ENCODE measurements around the gene UTF1. TPM values are rescaled to one million over a fixed set of nuclear protein-coding genes. Genes with fewer than 3 reads are reported as not detected.
"Not testable (repeated sequence)": the region's sequence is repeated elsewhere in the genome, so short reads cannot be mapped to it uniquely, and the experiment has no call there.

Gene UTF1
- polyA plus RNA-seq, 4 donors: 0.12 TPM; not detected in 3

DNA sequence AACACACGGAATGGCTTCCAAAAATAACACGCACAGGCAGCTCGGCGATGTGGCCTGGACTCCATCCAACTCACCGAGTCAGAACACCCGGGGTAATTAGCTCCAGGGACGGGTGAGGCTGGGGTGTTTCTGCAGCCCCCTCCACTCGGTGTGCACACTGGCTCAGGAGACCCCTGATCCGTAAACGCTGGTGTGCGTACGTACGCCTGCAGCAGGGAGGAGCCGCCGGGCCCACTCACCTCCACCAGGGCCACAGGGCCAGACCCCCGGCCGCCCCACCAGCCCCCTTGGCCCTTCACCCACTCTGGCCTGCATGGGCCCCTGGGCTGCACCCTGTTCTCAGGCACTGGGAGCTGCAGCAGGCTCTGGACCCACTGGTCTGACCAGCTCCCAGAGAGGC is 22.4 kb upstream of the UTF1 start:
- no peak for DNase-seq (ENCODE audit: low read depth in 4 of 4, low spot score in 3 of 4)

- no peak for DNase-seq (ENCODE audit: low read depth in 4 of 4, low spot score in 3 of 4)
Observed at GRCh38 chr10:133208466-133208865, 21.6 kb upstream of the UTF1 start.

- no peak for DNase-seq (ENCODE audit: low read depth in 4 of 4, low spot score in 3 of 4)
Observed at GRCh38 chr10:133209117-133209516, 20.9 kb upstream of the UTF1 start.

DNA sequence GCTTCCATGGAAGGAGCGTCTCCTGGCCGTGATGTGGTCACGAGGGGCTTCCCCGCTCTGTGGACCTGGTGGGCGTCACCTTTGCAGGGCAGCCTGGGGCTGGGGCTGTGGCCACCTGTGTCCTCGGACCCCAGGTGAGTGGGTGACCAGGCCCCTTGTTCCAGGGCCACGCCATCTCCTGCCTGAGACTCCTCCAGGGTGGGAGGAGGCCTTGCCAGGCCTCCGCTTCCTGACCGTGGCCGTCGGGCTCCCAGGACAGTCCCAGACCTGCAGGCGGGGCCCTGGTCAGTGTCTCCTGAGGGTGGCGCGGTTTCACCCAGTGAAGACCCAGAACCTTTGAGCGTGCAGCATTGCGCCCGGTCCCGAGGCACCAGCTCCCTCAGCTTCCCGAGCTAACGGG is 20.4 kb upstream of the UTF1 start:
- DNase-seq (ENCODE audit: low read depth in 4 of 4, low spot score in 3 of 4): no peak

- no peak for DNase-seq (ENCODE audit: low read depth in 4 of 4, low spot score in 3 of 4)
Observed at GRCh38 chr10:133210398-133211140, 19.4 kb upstream of the UTF1 start.

- no peak for DNase-seq (ENCODE audit: low read depth in 4 of 4, low spot score in 3 of 4)
Observed at GRCh38 chr10:133211141-133211830, 18.7 kb upstream of the UTF1 start.

DNA sequence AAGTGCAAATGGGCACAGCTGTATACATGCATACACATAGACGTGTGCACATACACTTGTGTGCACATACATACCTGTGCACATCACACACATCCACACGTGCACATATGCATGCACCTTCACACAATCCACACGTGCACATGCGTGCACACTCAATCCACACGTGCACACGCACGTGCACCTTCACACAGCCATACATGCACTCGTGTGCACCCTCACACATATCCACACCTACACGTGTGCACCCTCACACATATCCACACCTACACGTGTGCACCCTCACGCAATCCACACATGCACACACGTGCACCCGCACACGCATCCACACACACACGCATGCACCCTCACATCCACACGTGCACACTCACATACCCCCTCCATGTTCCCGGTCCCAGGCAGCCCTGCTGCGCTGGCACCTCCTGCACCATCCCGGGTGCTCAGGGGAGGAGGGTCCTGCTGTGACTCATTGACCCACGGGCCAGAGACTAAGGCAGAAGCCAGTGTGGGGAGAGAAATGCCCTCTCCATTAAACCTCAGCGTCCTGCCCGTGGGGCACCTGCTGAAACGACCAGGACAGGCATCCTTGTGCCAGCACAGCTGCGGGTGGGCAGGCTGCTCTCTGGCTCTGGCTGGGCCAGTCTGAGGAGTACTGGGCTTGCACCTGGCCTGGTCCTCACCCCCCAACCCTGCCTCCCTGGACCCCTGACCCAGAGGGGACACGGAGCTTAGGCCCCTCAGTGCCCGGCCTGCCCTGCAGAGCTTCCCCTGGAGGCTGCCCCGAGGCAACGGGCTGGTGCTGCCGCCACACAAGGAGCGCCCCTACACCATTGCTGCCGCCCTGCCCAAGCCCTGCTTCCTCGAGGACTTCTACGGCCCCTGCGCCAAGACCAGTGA is 17.8 kb upstream of the UTF1 start:
- no peak for DNase-seq (ENCODE audit: low read depth in 4 of 4, low spot score in 3 of 4)

DNA sequence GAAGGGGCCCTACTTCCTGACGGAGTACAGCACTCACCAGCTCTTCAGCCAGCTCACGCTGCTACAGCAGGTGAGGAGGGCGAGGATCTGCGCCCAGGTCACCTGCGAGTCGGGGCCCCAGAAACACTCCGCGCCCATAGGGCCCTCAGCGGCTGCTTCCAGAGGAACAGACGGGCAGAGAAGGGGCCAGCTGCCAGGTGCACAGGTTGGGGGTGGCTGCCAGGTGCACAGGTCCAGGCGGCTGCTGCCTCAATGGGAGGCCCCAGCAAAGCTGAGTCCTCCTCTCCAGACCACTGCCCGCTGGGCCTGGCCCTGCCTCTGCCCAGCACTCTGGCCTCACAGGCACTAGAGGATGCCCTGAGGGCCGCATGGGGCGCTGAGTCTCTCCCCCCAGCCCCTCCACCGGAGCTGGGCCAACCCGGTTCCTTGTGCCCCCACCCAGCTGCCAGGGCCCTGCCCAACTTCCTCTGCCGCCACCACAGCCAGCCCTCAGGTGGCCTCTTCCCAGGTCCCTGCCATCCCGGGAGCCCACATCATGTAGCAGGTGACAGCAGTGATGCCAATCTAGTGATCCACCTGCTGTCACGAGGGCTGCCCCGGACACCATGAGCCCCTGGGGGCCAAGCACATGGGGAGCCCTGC is 17.0 kb upstream of the UTF1 start:
- DNase-seq (ENCODE audit: low read depth in 4 of 4, low spot score in 3 of 4): no peak

- no peak for DNase-seq (ENCODE audit: low read depth in 4 of 4, low spot score in 3 of 4)
Observed at GRCh38 chr10:133213641-133214467, 16.2 kb upstream of the UTF1 start.

GRCh38 chr10:133214468-133215410 is 15.3 kb upstream of the UTF1 start:
- no peak for DNase-seq (ENCODE audit: low read depth in 4 of 4, low spot score in 3 of 4)

GRCh38 chr10:133215586-133215985 is 14.4 kb upstream of the UTF1 start:
- no peak for DNase-seq (ENCODE audit: low read depth in 4 of 4, low spot score in 3 of 4)

DNA sequence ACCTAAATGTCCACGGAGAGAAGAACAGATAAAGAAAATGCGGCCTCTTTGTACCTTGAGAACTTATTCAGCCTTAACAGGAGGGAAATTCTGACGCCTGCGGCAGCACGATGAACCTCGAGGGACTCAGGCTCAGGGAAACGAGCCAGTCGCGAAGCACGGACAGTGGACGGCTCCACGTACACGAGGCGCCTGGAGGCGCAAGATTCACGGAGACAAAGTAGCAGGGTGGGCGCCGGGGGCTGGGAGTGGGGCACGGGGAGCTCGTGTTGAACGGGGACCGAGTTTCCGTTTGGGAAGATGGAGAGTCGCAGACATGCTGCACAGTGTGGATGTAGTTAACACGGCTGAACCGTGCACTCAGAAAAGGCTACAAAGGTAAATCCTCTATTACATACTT is 13.2 kb upstream of the UTF1 start:
- no peak for DNase-seq (ENCODE audit: low read depth in 4 of 4, low spot score in 3 of 4)

DNA sequence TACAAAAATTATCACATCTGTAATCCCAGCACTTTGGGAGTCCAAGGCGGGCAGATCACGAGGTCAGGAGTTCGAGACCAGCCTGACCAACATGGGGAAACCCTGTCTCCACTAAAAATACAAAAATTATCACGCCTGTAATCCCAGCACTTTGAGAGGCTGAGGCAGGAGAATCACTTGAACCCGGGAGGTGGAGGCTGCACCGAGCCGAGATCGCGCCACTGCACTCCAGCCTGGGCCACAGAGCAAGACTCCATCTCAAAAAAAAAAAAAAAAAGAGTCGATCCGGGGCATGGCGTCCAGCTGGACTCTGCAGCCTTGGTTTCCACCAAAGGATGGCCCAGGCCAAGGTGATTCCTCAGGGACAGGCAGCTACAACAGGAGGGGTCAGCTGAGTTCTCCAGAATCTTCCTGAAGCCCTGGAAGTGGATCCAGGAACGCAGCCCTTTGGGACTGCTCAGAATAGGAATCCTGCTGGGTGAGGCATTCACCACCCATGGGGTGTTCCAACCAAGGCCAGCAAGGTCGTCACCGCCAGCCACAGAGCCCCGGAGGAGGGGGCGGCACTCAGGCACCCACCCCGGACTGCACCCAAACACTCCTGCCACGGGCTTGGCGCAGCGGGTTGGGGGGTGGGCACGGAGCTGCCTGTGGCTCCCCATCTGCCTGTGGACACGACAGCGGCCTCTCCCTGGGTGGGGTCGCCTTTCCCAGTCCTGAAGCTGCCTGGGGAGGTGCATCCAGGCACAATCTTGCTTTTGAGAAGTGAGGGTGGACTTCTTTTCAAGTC is 12.0 kb upstream of the UTF1 start:
- no peak for DNase-seq (ENCODE audit: low read depth in 4 of 4, low spot score in 3 of 4)

DNA sequence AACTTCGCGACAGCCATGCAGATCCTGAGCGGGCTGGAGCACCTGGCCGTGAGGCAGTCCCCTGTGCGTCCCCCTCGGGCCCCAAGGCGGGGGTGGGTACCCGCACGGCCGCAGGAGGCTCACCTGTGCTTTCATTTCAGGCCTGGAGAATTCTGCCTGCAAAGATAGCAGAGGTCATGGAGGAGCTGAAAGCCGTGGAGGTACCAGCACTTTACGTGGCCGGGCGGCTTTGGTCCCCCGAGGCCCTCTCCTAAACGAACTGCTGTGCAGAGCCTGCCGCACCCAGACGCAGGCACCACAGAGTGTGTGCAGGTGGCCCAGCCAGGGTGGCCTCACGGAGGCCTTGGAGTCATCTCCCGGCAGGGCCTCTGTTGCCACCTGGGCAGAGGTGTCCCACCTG is 11.1 kb upstream of the UTF1 start:
- no peak for DNase-seq (ENCODE audit: low read depth in 4 of 4, low spot score in 3 of 4)

DNA sequence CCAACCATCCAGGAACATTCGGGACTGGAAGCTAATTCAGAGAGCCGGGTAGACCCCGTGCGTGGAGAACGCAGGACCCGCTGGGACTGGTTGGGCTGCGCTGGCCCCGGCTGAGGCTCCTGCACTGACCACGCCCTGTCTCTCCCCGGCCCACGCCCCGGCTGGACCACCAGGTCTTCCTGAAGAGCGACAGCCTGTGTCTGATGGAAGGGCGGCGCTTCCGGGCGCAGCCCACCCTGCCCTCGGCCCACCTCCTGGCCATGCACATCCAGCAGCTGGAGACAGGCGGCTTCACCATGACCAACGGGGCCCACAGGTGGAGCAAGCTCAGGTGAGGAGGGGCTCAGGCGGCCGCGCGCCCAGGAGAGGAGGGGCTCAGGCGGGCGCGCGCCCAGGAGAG is 10.2 kb upstream of the UTF1 start:
- no peak for DNase-seq (ENCODE audit: low read depth in 4 of 4, low spot score in 3 of 4)

GRCh38 chr10:133221331-133221730 is 8.7 kb upstream of the UTF1 start:
- DNase-seq (ENCODE audit: low read depth in 4 of 4, low spot score in 3 of 4): no peak

GRCh38 chr10:133221756-133222155 is 8.3 kb upstream of the UTF1 start:
- not testable (repeated sequence) for DNase-seq (ENCODE audit: low read depth in 4 of 4, low spot score in 3 of 4)

- DNase-seq (ENCODE audit: low read depth in 4 of 4, low spot score in 3 of 4): no peak
Observed at GRCh38 chr10:133224076-133224475, 5.9 kb upstream of the UTF1 start.
